Mesenchymal stem cell (in vitro differentiated cells and primary cell): ENCODE results near the gene ABCB4. TPM values are rescaled to one million over a fixed set of nuclear protein-coding genes. Genes with fewer than 3 reads are reported as not detected.
A peak's percentile ranks its signal among the peaks of the same experiment; 100 is the strongest.

Source experiments
- DNase-seq: peaks from one replicate; pipeline ENCODE4 v3.0.0-alpha.2; 2013
- H2AFZ ChIP-seq: one replicate; pipeline ENCODE4 v1.6.1; 2013; ENCODE audit warnings: low read depth, mild to moderate bottlenecking, control low read depth, inconsistent platforms, low read length, moderate library complexity
- H2AK5ac ChIP-seq: 2 replicates; pipeline ENCODE4 v1.6.1; 2013; ENCODE audit warnings: low read length, moderate library complexity, mild to moderate bottlenecking, inconsistent platforms; ENCODE audit not compliant: severe bottlenecking
- H2BK120ac ChIP-seq: one replicate; pipeline ENCODE4 v1.6.1; 2013; ENCODE audit warnings: low read depth, mild to moderate bottlenecking, inconsistent platforms, low read length, moderate library complexity
- H2BK12ac ChIP-seq, 2 experiments: one replicate each; pipeline ENCODE4 v1.6.1; 2013; ENCODE audit warnings: inconsistent platforms in 2 of 2, low read length in 2 of 2, mild to moderate bottlenecking in 2 of 2, moderate library complexity in 2 of 2, control low read depth in 1 of 2
- H2BK15ac ChIP-seq: one replicate; pipeline ENCODE4 v1.6.1; 2013; ENCODE audit warnings: mild to moderate bottlenecking, low read depth, inconsistent platforms; ENCODE audit not compliant: poor library complexity, severe bottlenecking
- H2BK5ac ChIP-seq: 2 replicates; pipeline ENCODE4 v1.6.1; 2013; ENCODE audit warnings: low read depth, mild to moderate bottlenecking, low read length, control low read depth, inconsistent platforms; ENCODE audit not compliant: poor library complexity, severe bottlenecking
- H3K14ac ChIP-seq, 2 experiments: one replicate each; pipeline ENCODE4 v1.6.1; 2013; ENCODE audit warnings: inconsistent platforms in 2 of 2, low read length in 2 of 2, control low read depth in 1 of 2, mild to moderate bottlenecking in 1 of 2, moderate library complexity in 1 of 2
- H3K18ac ChIP-seq, 2 experiments: one replicate each; pipeline ENCODE4 v1.6.1; 2013; ENCODE audit warnings: inconsistent platforms in 2 of 2, low read length in 2 of 2, control low read depth in 1 of 2, low read depth in 1 of 2, mild to moderate bottlenecking in 1 of 2
- H3K23ac ChIP-seq, 2 experiments: one replicate each; pipeline ENCODE4 v1.6.1; 2013; ENCODE audit warnings: inconsistent platforms in 2 of 2, low read length in 2 of 2, mild to moderate bottlenecking in 2 of 2, moderate library complexity in 2 of 2, control low read depth in 1 of 2
- H3K27ac ChIP-seq: 2 replicates; pipeline ENCODE4 v1.5.1; 2013; ENCODE audit warnings: mild to moderate bottlenecking, moderate library complexity, low read length, control low read depth, inconsistent platforms; ENCODE audit not compliant: poor library complexity, severe bottlenecking
- H3K27me3 ChIP-seq, 2 experiments: 2 replicates each; pipeline versions ENCODE4 v1.6.1 to v1.7.0; 2013; ENCODE audit warnings: low read length in 2 of 2, mild to moderate bottlenecking in 2 of 2, moderate library complexity in 2 of 2, control low read depth in 1 of 2, inconsistent platforms in 1 of 2; ENCODE audit not compliant: control insufficient read depth in 1 of 2, insufficient read depth in 1 of 2
- H3K36me3 ChIP-seq, 2 experiments: 2 replicates each; pipeline versions ENCODE4 v1.6.1 to v1.7.0; 2013; ENCODE audit warnings: low read length in 2 of 2, control low read depth in 1 of 2, inconsistent platforms in 1 of 2, low read depth in 1 of 2, mild to moderate bottlenecking in 1 of 2; ENCODE audit not compliant: insufficient read depth in 2 of 2, control insufficient read depth in 1 of 2
- H3K4ac ChIP-seq, 2 experiments: one replicate each; pipeline ENCODE4 v1.6.1; 2013; ENCODE audit warnings: inconsistent platforms in 2 of 2, low read length in 2 of 2, mild to moderate bottlenecking in 2 of 2, moderate library complexity in 2 of 2, control low read depth in 1 of 2, low read depth in 1 of 2
- H3K4me1 ChIP-seq: 2 replicates; pipeline ENCODE4 v1.6.1; 2013; ENCODE audit warnings: low read depth, low read length, control low read depth; ENCODE audit not compliant: control insufficient read depth, insufficient read depth
- H3K4me2 ChIP-seq: 2 replicates; pipeline ENCODE4 v1.6.1; 2013; ENCODE audit warnings: low read length, mild to moderate bottlenecking, inconsistent platforms; ENCODE audit not compliant: poor library complexity, severe bottlenecking
- H3K4me3 ChIP-seq, 2 experiments: 2 replicates each; pipeline versions ENCODE4 v1.5.1 to v1.7.0; 2013; ENCODE audit warnings: low read length in 2 of 2, mild to moderate bottlenecking in 2 of 2, control low read depth in 1 of 2, low read depth in 1 of 2; ENCODE audit not compliant: insufficient read depth in 1 of 2
- H3K79me1 ChIP-seq: replicated peaks from 2 replicates; pipeline ENCODE4 v1.6.1; 2013; ENCODE audit warnings: mild to moderate bottlenecking, control low read depth, low read length, inconsistent platforms; ENCODE audit not compliant: poor library complexity, severe bottlenecking
- H3K9ac ChIP-seq: 2 replicates; pipeline ENCODE4 v1.7.0; 2013; ENCODE audit warnings: mild to moderate bottlenecking, low read length, moderate library complexity
- H3K9me3 ChIP-seq: 2 replicates; pipeline ENCODE4 v1.7.0; 2013; ENCODE audit warnings: mild to moderate bottlenecking, low read length; ENCODE audit not compliant: control insufficient read depth
- H4K8ac ChIP-seq: one replicate; pipeline ENCODE4 v1.6.1; 2013; ENCODE audit warnings: inconsistent platforms, mild to moderate bottlenecking, low read length, moderate library complexity
- H4K91ac ChIP-seq: one replicate; pipeline ENCODE4 v1.6.1; 2013; ENCODE audit warnings: mild to moderate bottlenecking, low read length, inconsistent platforms
- WGBS: methylation state at CpG from one replicate; pipeline ENCODE4 v1.1.7; 2013; ENCODE audit warnings: mixed read lengths; 5-methylcytosine and 5-hydroxymethylcytosine counted together
- polyA plus RNA-seq, 2 experiments: library from polyadenylated mRNA; stranded (reverse); fragments of 200-250 nt; gene quantifications; one replicate each; pipeline ENCODE4 v1.2.3, GENCODE V29; 2013

Gene ABCB4
- 0.07 TPM for polyA plus RNA-seq (2013, experiment 1 of 2)
- 0.11 TPM for polyA plus RNA-seq (2013, experiment 2 of 2)

DNA sequence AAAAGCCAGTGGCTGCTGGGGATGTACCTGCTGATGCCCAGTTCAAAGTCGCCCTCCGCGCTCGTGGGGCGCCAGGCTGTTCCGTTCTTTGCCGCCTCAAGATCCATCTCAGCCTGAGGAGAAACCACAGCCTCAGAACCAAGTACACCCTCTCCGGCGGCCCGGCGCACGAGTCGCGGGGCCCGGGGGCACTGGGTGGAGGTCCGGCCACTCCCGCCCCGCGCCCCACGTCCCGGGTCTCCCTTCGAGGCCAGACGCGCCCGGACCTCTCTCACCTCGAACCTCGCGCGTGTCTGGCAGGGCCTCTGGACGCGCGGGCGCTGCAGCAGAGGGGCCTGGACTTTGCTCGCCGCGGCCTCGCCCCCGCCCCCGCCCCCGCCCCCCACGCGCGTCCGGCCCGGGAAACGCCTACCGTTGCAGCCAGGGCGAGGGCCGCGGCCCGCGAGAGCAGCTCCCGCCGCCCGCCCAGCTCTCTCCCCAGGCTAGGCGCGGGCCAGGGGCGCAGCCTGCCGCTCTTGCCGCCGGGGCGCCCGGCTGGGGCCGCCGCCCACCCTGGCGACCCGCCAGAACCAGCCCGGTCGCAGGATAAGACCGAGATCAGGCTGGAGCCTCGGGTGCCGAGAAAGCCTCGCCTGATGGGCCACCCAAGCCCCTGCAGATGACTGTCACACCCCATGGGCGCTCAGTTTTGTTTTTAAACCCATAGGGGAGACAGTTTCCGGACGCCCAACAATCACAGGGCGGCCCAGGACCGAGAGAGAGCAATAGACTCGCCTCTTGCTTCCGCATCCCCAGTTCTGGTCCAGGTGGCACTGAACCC, at the start of gene ABCB4:
ABCB4 (minus strand) TSS at position 322 of the 820 bp plus-strand sequence; CDS start at position 107, 215 bp downstream.
- no peak within 1 kb of the TSS for H3K14ac ChIP-seq
- no peaks in the 10 kb centered on the region for H3K9me3 ChIP-seq
- no peak within 1 kb of the TSS for H3K4ac ChIP-seq
- no peak within 1 kb of the TSS for H2BK120ac ChIP-seq
- H4K8ac ChIP-seq = no peak within 1 kb of the TSS
- H3K18ac ChIP-seq = no peak within 1 kb of the TSS
- H3K27ac ChIP-seq = peak within 1 kb of the TSS; percentile 75
- no peaks in the 10 kb centered on the region for H3K36me3 ChIP-seq
- peaks cover 8% of the 10 kb centered on the region for H3K4me1 ChIP-seq
- 5% methylated on average over 68 of the region's 80 CpGs for WGBS
- H3K79me1 ChIP-seq = no peaks in the 10 kb centered on the region
- H3K9ac ChIP-seq = peak within 1 kb of the TSS; percentile 85
- no peak within 1 kb of the TSS for H2BK5ac ChIP-seq
- no peak within 1 kb of the TSS for H4K91ac ChIP-seq
- H3K4me2 ChIP-seq = peak within 1 kb of the TSS; percentile 86
- peaks cover 15 to 19% of the 10 kb centered on the region in 2 experiments for H3K27me3 ChIP-seq
- no peak within 1 kb of the TSS for H3K23ac ChIP-seq
- H3K4me3 ChIP-seq = peak within 1 kb of the TSS; percentile 61 to 77
- H2AK5ac ChIP-seq = no peak within 1 kb of the TSS
- peak within 1 kb of the TSS; percentile 18 for H2AFZ ChIP-seq
- no peak within 1 kb of the TSS for H2BK12ac ChIP-seq
- H2BK15ac ChIP-seq = peak within 1 kb of the TSS; percentile 64
- DNase-seq = no peak

DNA sequence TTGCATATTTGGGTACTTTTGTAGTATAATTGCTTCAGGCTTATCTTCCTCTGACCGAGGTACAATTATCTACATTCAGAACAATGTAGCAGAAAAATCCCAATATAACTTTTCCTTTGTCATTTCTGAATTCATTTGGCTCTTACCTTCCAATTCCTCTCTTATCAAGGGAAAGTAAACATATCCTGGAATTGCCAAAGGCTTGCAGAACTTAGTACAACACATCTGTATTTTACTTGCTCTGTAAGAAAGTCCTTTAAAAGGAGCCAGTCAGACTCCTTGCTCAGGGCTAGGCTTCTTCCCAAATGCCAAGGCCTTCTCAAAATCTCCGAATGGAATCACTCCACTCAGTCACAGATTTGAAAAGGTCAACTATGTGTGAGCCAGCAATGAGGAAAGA, 43.3 kb upstream of the ABCB4 start:
- Histone ChIP-seq H3K4me2 (no peak overlapping the region), H3K9ac (no peak overlapping the region), H3K18ac (no peak overlapping the region), H3K79me1 (no peaks in the 10 kb centered on the region), H3K27me3 (no peaks in the 10 kb centered on the region), H3K14ac (no peak overlapping the region), H4K8ac (no peak overlapping the region), H2BK15ac (no peak overlapping the region), H3K4me3 (no peak overlapping the region), H3K4me1 (peaks cover 2% of the 10 kb centered on the region), H3K36me3 (no peaks in the 10 kb centered on the region), H3K9me3 (no peaks in the 10 kb centered on the region), H2BK5ac (no peak overlapping the region), H2AFZ (no peak overlapping the region), H2BK120ac (no peak overlapping the region), H3K27ac (no peak overlapping the region), H3K4ac (no peak overlapping the region), H2BK12ac (no peak overlapping the region), H2AK5ac (no peak overlapping the region), H3K23ac (no peak overlapping the region), H4K91ac (no peak overlapping the region)
- 48% methylated on average over 2 of the region's 2 CpGs for WGBS
- DNase-seq = no peak

GRCh38 chr7:87517891-87518290, 42.4 kb upstream of the ABCB4 start:
- no peak overlapping the region for H3K9ac ChIP-seq
- no peak overlapping the region for H3K14ac ChIP-seq
- no peaks in the 10 kb centered on the region for H3K27me3 ChIP-seq
- no peak overlapping the region for H2AK5ac ChIP-seq
- H4K8ac ChIP-seq = no peak overlapping the region
- peaks cover 2% of the 10 kb centered on the region for H3K4me1 ChIP-seq
- no peak overlapping the region for H2BK15ac ChIP-seq
- H3K79me1 ChIP-seq = no peaks in the 10 kb centered on the region
- H3K18ac ChIP-seq = no peak overlapping the region
- no peaks in the 10 kb centered on the region for H3K9me3 ChIP-seq
- H2BK12ac ChIP-seq = no peak overlapping the region
- H2BK5ac ChIP-seq = no peak overlapping the region
- no peak overlapping the region for H3K4ac ChIP-seq
- no peak overlapping the region for H3K23ac ChIP-seq
- H2AFZ ChIP-seq = no peak overlapping the region
- H3K4me3 ChIP-seq = no peak overlapping the region
- WGBS = 86% methylated on average over 3 of the region's 3 CpGs
- no peak overlapping the region for H3K27ac ChIP-seq
- no peak overlapping the region for H4K91ac ChIP-seq
- no peak overlapping the region for H2BK120ac ChIP-seq
- DNase-seq = no peak
- H3K36me3 ChIP-seq = no peaks in the 10 kb centered on the region
- H3K4me2 ChIP-seq = no peak overlapping the region

DNA sequence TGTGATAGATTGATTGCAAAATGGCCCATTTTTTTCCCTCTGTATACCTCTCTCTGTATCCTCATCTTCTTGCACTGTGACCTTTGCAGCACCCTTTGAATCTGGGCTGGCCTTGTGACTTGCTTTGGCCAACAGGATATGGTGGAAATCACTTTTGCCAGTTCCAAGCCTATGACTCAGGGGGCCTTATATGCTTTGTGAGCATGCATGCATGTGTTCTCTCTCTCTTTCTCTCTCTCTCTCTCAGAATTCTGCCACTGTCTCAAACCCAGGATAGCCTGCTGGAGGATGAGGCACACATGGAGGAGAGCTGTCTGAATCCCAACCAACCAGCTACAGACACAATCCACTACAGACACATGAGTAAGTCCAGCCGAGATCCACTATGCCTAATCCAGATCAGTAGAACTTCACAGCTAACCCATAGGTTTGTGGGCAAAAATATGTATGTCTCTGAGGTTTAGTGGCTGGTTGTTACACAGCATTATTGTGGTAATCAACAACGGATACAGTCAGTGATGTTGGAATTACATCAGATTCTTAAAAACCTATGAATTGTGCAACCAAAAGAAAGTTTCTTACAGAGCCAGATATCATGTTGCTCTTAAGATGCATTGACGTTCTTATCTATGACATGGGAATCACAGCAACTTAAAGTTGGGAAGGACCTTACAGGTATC, 41.8 kb upstream of the ABCB4 start:
- Histone ChIP-seq H3K4me3 (no peak overlapping the region), H2AK5ac (no peak overlapping the region), H3K27me3 (no peaks in the 10 kb centered on the region), H3K4me1 (peaks cover 2% of the 10 kb centered on the region), H3K4ac (no peak overlapping the region), H3K9me3 (no peaks in the 10 kb centered on the region), H3K23ac (no peak overlapping the region), H4K91ac (no peak overlapping the region), H3K18ac (no peak overlapping the region), H2BK5ac (no peak overlapping the region), H3K14ac (no peak overlapping the region), H3K27ac (no peak overlapping the region), H3K36me3 (no peaks in the 10 kb centered on the region), H3K4me2 (no peak overlapping the region), H3K9ac (no peak overlapping the region), H3K79me1 (no peaks in the 10 kb centered on the region), H4K8ac (no peak overlapping the region), H2BK15ac (no peak overlapping the region), H2BK120ac (no peak overlapping the region), H2BK12ac (no peak overlapping the region), H2AFZ (no peak overlapping the region)
- DNase-seq = peak; percentile 12
- WGBS = 86% methylated on average over 2 of the region's 3 CpGs
